ACHN (cell line): ENCODE data around the gene CAVIN3.
A peak's percentile ranks its signal among the peaks of the same experiment; 100 is the strongest.

Source experiments
- DNase-seq: peaks from one replicate; pipeline ENCODE4 v3.0.0-alpha.2; 2015
- in situ Hi-C: cut with HindIII; loops from 2 replicates; pipeline ENCODE4 v1.10.0; 2017; ENCODE audit warnings: low sequenced_read_pairs, low pct_ligation_motif_present, low pct_unique_long_range_greater_than_20kb

Gene CAVIN3

GRCh38 chr11:6328321-6328720, 8.0 kb upstream of the CAVIN3 start:
- in situ Hi-C loops, result no loop called here
- no peak for DNase-seq

- in situ Hi-C loops, result no loop called here
- no peak for DNase-seq
These were observed 7.5 kb upstream of the CAVIN3 start for GRCh38 chr11:6327806-6328205.

GRCh38 chr11:6326985-6327384, 6.7 kb upstream of the CAVIN3 start:
- DNase-seq, result no peak
- in situ Hi-C loops, result no loop called here

- no peak for DNase-seq
- in situ Hi-C loops, result no loop called here
These were observed 6.0 kb upstream of the CAVIN3 start for GRCh38 chr11:6326303-6326702.

DNA sequence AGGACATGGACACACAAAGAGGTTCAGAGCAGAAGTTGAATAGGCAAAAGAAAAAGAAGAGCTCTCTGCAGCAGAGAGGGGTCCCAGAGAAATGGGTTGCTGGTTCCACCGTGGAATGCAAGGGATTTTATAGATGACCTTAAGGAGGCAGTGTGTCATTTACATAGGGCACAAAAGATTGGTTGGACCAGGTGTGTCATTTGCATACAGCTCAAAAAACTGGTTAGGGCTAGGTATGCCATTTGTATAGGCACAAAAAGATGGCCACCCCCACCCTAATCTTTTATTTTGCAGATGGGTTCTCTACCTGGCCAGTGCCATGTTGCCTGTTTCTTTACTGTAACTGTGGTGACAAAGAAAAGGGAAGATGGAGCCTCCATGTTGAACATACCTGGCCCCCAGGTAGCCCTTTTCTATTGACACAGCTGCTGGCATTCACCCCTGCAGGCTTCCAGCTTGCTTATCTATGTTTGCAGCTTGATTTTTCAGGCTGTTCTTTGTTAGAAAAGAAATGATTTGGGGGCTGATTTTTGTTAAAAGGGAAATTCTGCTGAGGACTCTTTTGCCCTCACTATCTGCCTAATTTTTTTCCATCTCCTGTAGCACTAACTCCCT, 3.1 kb upstream of the CAVIN3 start:
- in situ Hi-C loops, result no loop called here
- DNase-seq, result no peak

- DNase-seq, result no peak
- in situ Hi-C loops, result no loop called here
These were observed 1.7 kb upstream of the CAVIN3 start for GRCh38 chr11:6321961-6322362.

DNA sequence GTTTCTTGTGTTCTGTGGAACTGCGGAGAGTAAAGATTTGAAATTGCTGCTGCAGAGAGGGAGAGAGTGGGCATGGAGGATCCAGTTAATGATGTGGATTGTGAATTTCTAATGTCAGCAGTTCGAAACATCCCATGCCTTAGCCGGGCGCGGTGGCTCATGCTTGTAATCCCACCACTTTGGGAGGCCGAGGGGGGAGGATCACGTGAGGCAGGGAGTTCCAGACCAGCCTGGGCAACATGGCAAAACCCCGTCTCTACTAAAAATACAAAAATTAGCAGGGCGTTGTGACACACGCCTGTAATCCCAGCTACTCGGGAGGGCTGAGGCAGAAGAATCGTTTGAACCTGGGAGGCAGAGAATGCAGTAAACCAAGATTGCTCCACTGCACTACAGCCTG, 1.1 kb upstream of the CAVIN3 start:
- DNase-seq, result no peak
- in situ Hi-C loops, result no loop called here

DNA sequence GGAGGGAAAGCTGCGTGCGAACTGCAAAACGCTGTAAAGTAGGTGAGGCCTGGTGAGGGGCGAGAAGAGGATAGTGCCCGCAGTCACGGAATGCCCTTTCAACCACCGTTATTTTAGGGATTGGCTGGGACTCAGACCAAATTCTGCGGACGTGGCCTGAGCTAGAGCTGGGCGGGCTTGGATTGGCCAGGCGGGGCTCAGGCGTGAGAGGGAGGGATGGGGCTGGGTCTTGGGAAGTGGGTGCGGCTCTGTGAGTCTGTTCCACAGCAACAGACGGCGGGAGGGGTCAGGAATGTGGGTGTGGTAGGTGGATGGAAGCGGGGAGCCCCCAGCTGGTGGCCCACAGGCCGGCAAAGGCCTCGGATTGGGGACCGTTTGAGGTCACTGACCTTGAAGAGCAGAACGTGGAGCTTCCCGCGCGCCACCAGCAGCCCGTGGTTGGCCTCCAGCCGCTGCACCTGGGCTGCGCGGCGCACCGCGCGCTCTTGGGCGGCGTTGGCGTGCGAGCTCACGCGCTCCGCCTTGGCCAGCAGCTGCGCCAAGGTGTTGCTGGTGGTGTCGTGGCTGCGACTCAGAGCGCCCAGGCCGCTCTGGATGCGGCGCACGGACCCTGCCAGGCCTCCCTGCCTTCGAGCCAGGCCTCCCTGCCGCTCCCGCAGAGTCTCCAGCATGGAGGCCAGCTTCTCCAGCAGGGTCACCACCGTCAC, 444 bp downstream of the CAVIN3 start:
- DNase-seq, result no peak
- in situ Hi-C loops, result no loop called here

- in situ Hi-C loops, result no loop called here
- no peak for DNase-seq
These were observed 1.1 kb downstream of the CAVIN3 start for GRCh38 chr11:6319001-6319703.

- in situ Hi-C loops, result no loop called here
These were observed 2.1 kb downstream of the CAVIN3 start for GRCh38 chr11:6318204-6318603.

GRCh38 chr11:6315811-6316425, 4.4 kb downstream of the CAVIN3 start:
- in situ Hi-C loops, result no loop called here
- peak; percentile 63 for DNase-seq

More at GRCh38 chr11:6318204-6318603, 2.1 kb downstream of the CAVIN3 start:
- no peak for DNase-seq

GRCh38 chr11:6312106-6312505, 8.2 kb downstream of the CAVIN3 start:
- in situ Hi-C loops, result no loop called here
- no peak for DNase-seq

GRCh38 chr11:6307876-6308275, 12.4 kb downstream of the CAVIN3 start:
- in situ Hi-C loops, result no loop called here

DNA sequence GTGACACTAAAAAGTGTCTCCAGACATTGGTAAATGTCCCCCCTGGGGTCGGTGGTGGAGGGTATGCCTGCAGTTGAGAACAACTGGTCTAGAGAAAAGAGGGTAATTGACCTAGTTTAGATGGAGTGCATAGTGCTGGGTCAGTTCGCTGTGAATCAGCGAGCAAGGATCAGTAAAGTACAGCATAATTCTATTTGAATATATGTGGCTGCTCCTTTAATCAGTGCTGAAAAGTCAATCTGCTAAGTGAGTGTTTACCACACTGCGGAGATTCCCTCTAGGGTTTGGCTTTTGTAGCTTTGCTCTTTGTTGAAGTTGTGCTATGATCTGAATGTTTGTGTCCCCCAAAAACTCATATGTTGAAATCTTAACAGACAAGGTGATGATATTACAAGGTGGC, 15.0 kb downstream of the CAVIN3 start:
- in situ Hi-C loops, result no loop called here
- DNase-seq, result no peak

More at GRCh38 chr11:6307876-6308275, 12.4 kb downstream of the CAVIN3 start:
- peak; percentile 33 for DNase-seq

- no peak for DNase-seq
- in situ Hi-C loops, result no loop called here
These were observed 16.6 kb downstream of the CAVIN3 start for GRCh38 chr11:6303661-6304060.

- no peak for DNase-seq
- in situ Hi-C loops, result no loop called here
These were observed 19.2 kb downstream of the CAVIN3 start for GRCh38 chr11:6301096-6301495.

DNA sequence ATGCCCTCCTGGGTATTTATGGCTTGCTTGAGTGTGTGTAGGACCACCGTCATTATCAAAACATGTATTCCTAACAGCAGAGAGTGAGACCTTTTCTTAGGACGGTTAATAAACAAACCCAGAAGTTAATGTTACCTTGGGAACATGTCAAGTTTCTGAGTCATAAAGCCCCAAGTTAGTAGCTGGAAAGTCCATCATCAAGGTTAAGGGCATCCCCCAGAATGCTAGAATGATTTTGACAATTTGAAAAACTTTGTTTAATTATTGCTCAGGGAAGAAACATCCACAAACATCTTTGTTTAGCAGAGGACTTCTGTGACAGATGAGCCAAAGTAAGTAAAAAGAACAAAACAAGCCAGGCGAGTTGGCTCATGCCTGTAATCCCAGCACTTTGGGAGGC, 20.0 kb downstream of the CAVIN3 start:
- in situ Hi-C loops, result no loop called here

GRCh38 chr11:6298605-6299004, 21.7 kb downstream of the CAVIN3 start:
- peak; percentile 68 for DNase-seq
- in situ Hi-C loops, result no loop called here

More for the DNA sequence above, 20.0 kb downstream of the CAVIN3 start:
- DNase-seq, result peak; percentile 30

DNA sequence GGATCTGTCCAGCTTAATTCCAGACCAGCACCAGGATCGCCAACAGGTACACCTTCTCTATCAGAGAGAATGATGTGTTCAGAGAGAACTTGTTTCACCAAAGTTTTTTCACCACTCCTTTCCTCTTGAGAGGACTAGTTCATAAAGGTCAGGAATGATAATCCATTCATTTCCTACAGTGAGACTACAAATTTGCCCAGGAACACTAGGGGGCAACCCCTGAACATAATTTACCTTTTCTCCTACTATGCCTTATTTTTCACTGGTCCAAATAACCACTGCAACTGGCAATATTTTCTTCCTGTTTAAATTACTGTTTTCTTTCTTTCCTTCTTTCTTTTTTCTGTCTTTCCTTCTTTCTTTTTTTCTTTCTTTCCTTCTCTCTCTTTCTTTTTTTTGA, 22.5 kb downstream of the CAVIN3 start:
- in situ Hi-C loops, result no loop called here
- peak; percentile 20 for DNase-seq
